GM19035 (cell line): ENCODE measurements around the gene ZNF708.
"Not testable (repeated sequence)": the region's sequence is repeated elsewhere in the genome, so short reads cannot be mapped to it uniquely, and the experiment has no call there.

Experiments
- ATAC-seq: cut with Tn5 transposase; IDR thresholded peaks from one replicate; pipeline ENCODE4 v1.9.1; 2021; ENCODE audit not compliant: unreplicated experiment

ZNF708 gene

DNA sequence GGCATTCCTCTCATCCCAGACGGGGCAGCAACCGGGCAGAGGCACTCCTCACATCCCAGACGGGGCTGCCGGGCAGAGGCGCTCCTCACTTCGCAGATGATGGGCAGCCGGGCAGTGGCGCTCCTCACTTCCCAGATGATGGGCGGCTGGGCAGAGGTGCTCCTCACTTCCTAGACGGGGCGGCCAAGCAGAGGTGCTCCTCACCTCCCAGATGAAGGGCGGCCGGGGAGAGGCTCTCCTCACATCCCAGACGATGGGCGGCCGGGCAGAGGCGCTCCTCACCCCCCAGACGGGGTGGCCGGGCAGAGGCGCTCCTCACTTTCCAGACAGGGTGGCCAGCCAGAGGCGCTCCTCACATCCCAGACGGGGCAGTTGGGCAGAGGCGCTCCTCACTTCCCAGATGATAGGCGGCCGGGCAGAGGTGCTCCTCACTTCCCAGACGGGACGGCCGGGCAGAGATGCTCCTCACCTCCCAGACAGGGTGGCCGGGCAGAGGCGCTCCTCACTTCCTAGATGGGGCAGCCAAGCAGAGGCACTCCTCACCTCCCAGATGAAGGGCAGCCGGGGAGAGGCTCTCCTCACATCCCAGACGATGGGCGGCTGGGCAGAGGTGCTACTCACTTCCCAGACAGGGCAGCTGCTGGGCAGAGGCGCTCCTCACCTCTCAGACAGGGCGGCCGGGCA is 68.9 kb downstream of the ZNF708 start:
- no peak for ATAC-seq

DNA sequence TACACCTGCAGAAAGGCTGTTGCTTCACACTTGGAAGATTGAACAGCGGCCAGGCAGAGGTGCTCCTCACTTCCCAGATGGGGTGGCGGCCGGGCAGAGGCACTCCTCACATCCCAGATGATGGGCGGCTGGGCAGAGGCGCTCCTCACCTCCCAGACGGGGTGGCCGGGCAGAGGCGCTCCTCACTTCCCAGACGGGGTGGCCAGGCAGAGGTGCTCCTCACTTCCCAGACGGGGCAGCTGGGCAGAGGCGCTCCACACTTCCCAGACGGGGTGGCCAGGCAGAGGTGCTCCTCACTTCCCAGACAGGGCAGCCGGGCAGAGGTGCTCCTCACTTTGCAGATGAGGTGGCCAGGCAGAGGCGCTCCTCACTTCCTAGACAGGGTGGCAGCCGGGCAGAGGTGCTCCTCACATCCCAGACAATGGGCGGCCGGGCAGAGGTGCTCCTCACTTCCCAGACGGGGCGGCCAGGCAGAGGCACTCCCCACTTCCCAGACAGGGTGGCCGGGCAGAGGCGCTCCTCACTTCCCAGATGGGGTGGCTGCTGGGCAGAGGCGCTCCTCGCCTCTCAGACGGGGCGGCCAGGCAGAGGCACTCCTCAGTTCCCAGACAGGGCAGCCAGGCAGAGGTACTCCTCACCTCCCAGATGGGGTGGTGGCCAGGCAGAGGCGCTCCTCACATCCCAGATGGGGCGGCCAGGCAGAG is 69.6 kb downstream of the ZNF708 start:
- ATAC-seq, result not testable (repeated sequence)

DNA sequence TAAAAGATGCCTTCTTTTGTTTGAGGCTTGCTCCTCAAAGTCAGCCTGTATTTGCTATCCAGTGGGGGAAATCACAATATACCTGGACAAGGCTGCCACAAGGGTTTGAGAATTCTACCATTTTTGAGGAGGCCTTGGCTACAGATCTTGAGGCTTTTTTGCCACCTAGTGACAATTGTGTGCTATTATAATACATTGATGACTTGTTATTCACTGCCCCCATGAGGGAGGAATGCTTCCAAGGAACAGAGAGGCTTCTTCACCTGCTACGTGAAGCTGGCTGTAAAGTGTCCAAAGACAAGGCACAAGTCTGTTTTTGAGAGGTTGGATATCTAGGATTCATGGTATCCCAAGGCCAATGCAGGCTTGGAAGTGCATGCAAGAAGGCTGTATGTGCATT is 72.5 kb downstream of the ZNF708 start:
- no peak for ATAC-seq
